H9 (cell line): ENCODE measurements around the gene NECAB3. TPM values are rescaled to one million over a fixed set of nuclear protein-coding genes. Genes with fewer than 3 reads are reported as not detected.

Experiments used
- DNase-seq: peaks from one replicate; pipeline ENCODE4 v3.0.0-alpha.2; 2017
- H2AFZ ChIP-seq: one replicate; pipeline ENCODE4 v1.6.1; 2013; ENCODE audit warnings: mild to moderate bottlenecking, low read length, control low read depth, moderate library complexity
- H2AK5ac ChIP-seq: 2 replicates; pipeline ENCODE4 v1.6.1; 2013; ENCODE audit warnings: low read length, control low read depth, mixed read lengths; ENCODE audit not compliant: insufficient read length
- H2BK120ac ChIP-seq: one replicate; pipeline ENCODE4 v1.6.1; 2013; ENCODE audit warnings: low read depth, mild to moderate bottlenecking, low read length, control low read depth, inconsistent platforms; ENCODE audit not compliant: poor library complexity, severe bottlenecking
- H2BK12ac ChIP-seq: 2 replicates; pipeline ENCODE4 v1.6.1; 2013; ENCODE audit warnings: low read length, control low read depth, mixed read lengths, low read depth; ENCODE audit not compliant: insufficient read length
- H2BK15ac ChIP-seq: 2 replicates; pipeline ENCODE4 v1.6.1; 2013; ENCODE audit warnings: low read depth, low read length, control low read depth
- H2BK20ac ChIP-seq: one replicate; pipeline ENCODE4 v1.6.1; 2013; ENCODE audit warnings: low read depth, mild to moderate bottlenecking, low read length, control low read depth, inconsistent platforms; ENCODE audit not compliant: poor library complexity, severe bottlenecking
- H2BK5ac ChIP-seq: 2 replicates; pipeline ENCODE4 v1.6.1; 2013; ENCODE audit warnings: low read length, control low read depth, mixed read lengths; ENCODE audit not compliant: insufficient read length
- H3K14ac ChIP-seq: 2 replicates; pipeline ENCODE4 v1.6.1; 2013; ENCODE audit warnings: low read length, control low read depth; ENCODE audit not compliant: insufficient read depth
- H3K18ac ChIP-seq: 2 replicates; pipeline ENCODE4 v1.6.1; 2013; ENCODE audit warnings: low read depth, mild to moderate bottlenecking, mixed read lengths, low read length, control low read depth; ENCODE audit not compliant: insufficient read length
- H3K23ac ChIP-seq: 2 replicates; pipeline ENCODE4 v1.6.1; 2013; ENCODE audit warnings: low read length, control low read depth, mixed read lengths, low read depth; ENCODE audit not compliant: insufficient read length
- H3K23me2 ChIP-seq: 2 replicates; pipeline ENCODE4 v1.6.1; 2013; ENCODE audit warnings: low read depth, mild to moderate bottlenecking, mixed read lengths, low read length, control low read depth; ENCODE audit not compliant: insufficient read length, poor library complexity, severe bottlenecking
- H3K27ac ChIP-seq: 2 replicates; pipeline ENCODE4 v1.5.1; 2013; ENCODE audit warnings: low read length, control low read depth, mixed read lengths, low read depth; ENCODE audit not compliant: insufficient read length
- H3K27me3 ChIP-seq: 2 replicates; pipeline ENCODE4 v1.6.1; 2013; ENCODE audit warnings: low read length, control low read depth, inconsistent platforms; ENCODE audit not compliant: insufficient read depth
- H3K4ac ChIP-seq: 2 replicates; pipeline ENCODE4 v1.6.1; 2013; ENCODE audit warnings: low read depth, mild to moderate bottlenecking, control low read depth, inconsistent platforms, low read length, moderate library complexity
- H3K4me1 ChIP-seq: 2 replicates; pipeline ENCODE4 v1.6.1; 2013; ENCODE audit warnings: low read length, control low read depth, inconsistent platforms; ENCODE audit not compliant: insufficient read depth
- H3K4me2 ChIP-seq: 2 replicates; pipeline ENCODE4 v1.6.1; 2013; ENCODE audit warnings: low read length, control low read depth, mixed read lengths; ENCODE audit not compliant: insufficient read length, insufficient read depth
- H3K56ac ChIP-seq: 2 replicates; pipeline ENCODE4 v1.6.1; 2013; ENCODE audit warnings: low read depth, mild to moderate bottlenecking, mixed read lengths, low read length, control low read depth; ENCODE audit not compliant: insufficient read length
- H3K79me1 ChIP-seq: 2 replicates; pipeline ENCODE4 v1.6.1; 2013; ENCODE audit warnings: low read depth, mild to moderate bottlenecking, moderate library complexity, low read length, control low read depth, inconsistent platforms; ENCODE audit not compliant: insufficient read depth, poor library complexity, severe bottlenecking
- H3K79me2 ChIP-seq: 2 replicates; pipeline ENCODE4 v1.6.1; 2013; ENCODE audit warnings: low read length, control low read depth, inconsistent platforms; ENCODE audit not compliant: insufficient read depth
- H3K9ac ChIP-seq: 2 replicates; pipeline ENCODE4 v1.6.1; 2013; ENCODE audit warnings: low read length, control low read depth, mixed read lengths; ENCODE audit not compliant: insufficient read length; ENCODE audit errors: extremely low read depth
- H3K9me3 ChIP-seq: one replicate; pipeline ENCODE4 v1.6.1; 2013; ENCODE audit warnings: low read depth, low read length, inconsistent platforms; ENCODE audit not compliant: control insufficient read depth
- H3T11ph ChIP-seq: one replicate; pipeline ENCODE4 v1.6.1; 2013; ENCODE audit warnings: mild to moderate bottlenecking, low read length, control low read depth, inconsistent platforms
- H4K20me1 ChIP-seq: one replicate; pipeline ENCODE4 v1.6.1; 2013; ENCODE audit not compliant: control insufficient read depth, insufficient read length, insufficient read depth
- H4K5ac ChIP-seq: 2 replicates; pipeline ENCODE4 v1.6.1; 2013; ENCODE audit warnings: low read depth, mild to moderate bottlenecking, mixed read lengths, low read length, control low read depth; ENCODE audit not compliant: insufficient read length
- H4K8ac ChIP-seq: replicated peaks from 2 replicates; pipeline ENCODE4 v1.6.1; 2013; ENCODE audit warnings: low read length, control low read depth, mixed read lengths, low read depth; ENCODE audit not compliant: insufficient read length
- H4K91ac ChIP-seq: 2 replicates; pipeline ENCODE4 v1.6.1; 2013; ENCODE audit warnings: low read depth, mild to moderate bottlenecking, moderate library complexity, mixed read lengths, low read length, control low read depth; ENCODE audit not compliant: insufficient read length
- H3K27ac Mint-ChIP-seq, 3 experiments: 2 replicates in 2 of 3; 3 replicates in 1 of 3; pipeline ENCODE4 v1.8.0; 2020 to 2021; ENCODE audit warnings: mixed read lengths in 3 of 3, mild to moderate bottlenecking in 1 of 3, moderate library complexity in 1 of 3
- H3K27me3 Mint-ChIP-seq: 2 replicates; pipeline ENCODE4 v1.8.0; 2021; ENCODE audit warnings: low read depth, mild to moderate bottlenecking, moderate library complexity, mixed read lengths
- H3K36me3 Mint-ChIP-seq, 3 experiments: 2 replicates in 2 of 3; 3 replicates in 1 of 3; pipeline ENCODE4 v1.8.0; 2020 to 2021; ENCODE audit warnings: low read depth in 3 of 3, mixed read lengths in 3 of 3; ENCODE audit not compliant: insufficient read depth in 1 of 3
- H3K4me1 Mint-ChIP-seq, 2 experiments: 2 replicates each; pipeline ENCODE4 v1.8.0; 2020; ENCODE audit warnings: mixed read lengths in 2 of 2
- H3K4me3 Mint-ChIP-seq, 2 experiments: 2 replicates in 1 of 2; 3 replicates in 1 of 2; pipeline ENCODE4 v1.8.0; 2020 to 2021; ENCODE audit warnings: mild to moderate bottlenecking in 2 of 2, mixed read lengths in 2 of 2, moderate library complexity in 1 of 2
- H3K9me3 Mint-ChIP-seq, 2 experiments: 2 replicates in 1 of 2; 3 replicates in 1 of 2; pipeline ENCODE4 v1.8.0; 2020; ENCODE audit warnings: mild to moderate bottlenecking in 2 of 2, mixed read lengths in 2 of 2, moderate library complexity in 1 of 2
- WGBS: extraction: QIAGEN DNeasy Blood & Tissue Kit; methylation state at CpG from one replicate; pipeline ENCODE4 v1.1.7; 2013; ENCODE audit warnings: missing lambda C conversion rate, low lambda C conversion rate, mixed read lengths; ENCODE audit not compliant: insufficient read length; ENCODE audit errors: extremely low coverage; 5-methylcytosine and 5-hydroxymethylcytosine counted together
- total RNA-seq: library from RNA; stranded (reverse); gene quantifications from 2 replicates; pipeline ENCODE4 v1.2.1, GENCODE V29; 2021
- TF ChIP-seq, protein P1 (sequence below): fragments of 200-600 bp; sonication (generic); conservative IDR thresholded peaks from 3 replicates; pipeline ENCODE4 v1.8.0; 2021; ENCODE audit warnings: antibody characterized with exemption, mild to moderate bottlenecking

NECAB3 gene
- total RNA-seq, 1 experiment from 2014 or later = 57.7 TPM

DNA sequence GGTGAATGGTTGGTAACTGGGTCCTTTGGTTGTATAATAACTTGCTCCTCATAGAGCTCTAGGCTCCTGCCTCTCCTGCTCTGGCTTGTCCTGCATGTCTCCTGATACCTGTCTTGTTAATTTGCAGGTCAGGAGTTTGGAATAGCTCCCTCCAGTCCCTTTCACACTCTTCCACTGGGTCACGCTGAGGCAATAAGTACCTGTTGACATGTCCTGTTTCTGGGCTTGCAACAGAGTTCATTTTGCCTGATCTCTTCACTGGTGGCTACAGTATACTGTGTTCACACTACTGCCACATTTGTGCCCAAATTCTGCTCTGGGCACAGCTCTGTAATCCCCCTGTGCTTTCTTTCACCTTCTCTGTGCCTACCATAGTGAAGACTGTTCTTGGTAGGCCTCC is 37.5 kb downstream of the NECAB3 start:
- no peak overlapping the region for H3K4me3 Mint-ChIP-seq
- Histone ChIP-seq H2BK5ac (no peak overlapping the region), H4K8ac (no peak overlapping the region), H4K5ac (no peak overlapping the region), H2AFZ (no peak overlapping the region), H3K18ac (no peak overlapping the region), H4K91ac (no peak overlapping the region), H3K23me2 (no peaks in the 10 kb centered on the region), H2BK15ac (no peak overlapping the region), H3T11ph (no peak overlapping the region), H3K56ac (no peak overlapping the region), H4K20me1 (no peaks in the 10 kb centered on the region), H2BK20ac (no peak overlapping the region), H2AK5ac (no peak overlapping the region), H3K4me2 (no peak overlapping the region), H3K9ac (no peak overlapping the region), H3K14ac (no peak overlapping the region), H3K79me2 (no peaks in the 10 kb centered on the region), H3K9me3 (no peaks in the 10 kb centered on the region), H3K4ac (no peak overlapping the region), H3K23ac (no peak overlapping the region), H3K27me3 (no peaks in the 10 kb centered on the region), H3K27ac (no peak overlapping the region), H3K4me1 (no peaks in the 10 kb centered on the region), H3K79me1 (no peaks in the 10 kb centered on the region), H2BK120ac (no peak overlapping the region), H2BK12ac (no peak overlapping the region)
- TF ChIP-seq, protein P1, sequence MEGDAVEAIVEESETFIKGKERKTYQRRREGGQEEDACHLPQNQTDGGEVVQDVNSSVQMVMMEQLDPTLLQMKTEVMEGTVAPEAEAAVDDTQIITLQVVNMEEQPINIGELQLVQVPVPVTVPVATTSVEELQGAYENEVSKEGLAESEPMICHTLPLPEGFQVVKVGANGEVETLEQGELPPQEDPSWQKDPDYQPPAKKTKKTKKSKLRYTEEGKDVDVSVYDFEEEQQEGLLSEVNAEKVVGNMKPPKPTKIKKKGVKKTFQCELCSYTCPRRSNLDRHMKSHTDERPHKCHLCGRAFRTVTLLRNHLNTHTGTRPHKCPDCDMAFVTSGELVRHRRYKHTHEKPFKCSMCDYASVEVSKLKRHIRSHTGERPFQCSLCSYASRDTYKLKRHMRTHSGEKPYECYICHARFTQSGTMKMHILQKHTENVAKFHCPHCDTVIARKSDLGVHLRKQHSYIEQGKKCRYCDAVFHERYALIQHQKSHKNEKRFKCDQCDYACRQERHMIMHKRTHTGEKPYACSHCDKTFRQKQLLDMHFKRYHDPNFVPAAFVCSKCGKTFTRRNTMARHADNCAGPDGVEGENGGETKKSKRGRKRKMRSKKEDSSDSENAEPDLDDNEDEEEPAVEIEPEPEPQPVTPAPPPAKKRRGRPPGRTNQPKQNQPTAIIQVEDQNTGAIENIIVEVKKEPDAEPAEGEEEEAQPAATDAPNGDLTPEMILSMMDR = no peak
- WGBS = no CpG with 5 or more reads among the region's 1 CpG
- no peaks in the 10 kb centered on the region for H3K27me3 Mint-ChIP-seq
- no peak overlapping the region for H3K27ac Mint-ChIP-seq
- H3K4me1 Mint-ChIP-seq = no peaks in the 10 kb centered on the region
- H3K36me3 Mint-ChIP-seq = peaks cover 2 to 66% (median 43%) of the 10 kb centered on the region in 3 experiments; a peak in 6 of 7 replicates
- DNase-seq = peak; percentile 8
- H3K9me3 Mint-ChIP-seq = no peaks in the 10 kb centered on the region
